Endothelial cell of umbilical vein (primary cell): ENCODE data around the gene TSPEAR.

Source experiments
- EZH2 ChIP-seq: IDR thresholded peaks from 2 replicates; pipeline ENCODE4 v1.6.1; 2012; ENCODE audit warnings: borderline replicate concordance, low read depth, mild to moderate bottlenecking, moderate library complexity, low read length, inconsistent platforms; ENCODE audit not compliant: severe bottlenecking
- POLR2A ChIP-seq: IDR thresholded peaks from 2 replicates; pipeline ENCODE4 v1.6.1; 2012; ENCODE audit warnings: low read depth, mild to moderate bottlenecking, control low read depth, low read length
- POLR2AphosphoS5 ChIP-seq: IDR thresholded peaks from 2 replicates; pipeline ENCODE4 v1.6.1; 2012; ENCODE audit warnings: low read depth, mild to moderate bottlenecking, control low read depth, low read length, moderate library complexity; ENCODE audit not compliant: insufficient read depth
- TF ChIP-seq, protein P1 (sequence below), 2 donors: IDR thresholded peaks; 1 replicate in 1 of 2; 2 replicates in 1 of 2; pipeline ENCODE4 v1.5.1; 2011; ENCODE audit warnings: low read length in 2 of 2, mild to moderate bottlenecking in 2 of 2, moderate library complexity in 2 of 2, control low read depth in 1 of 2, inconsistent platforms in 1 of 2, low read depth in 1 of 2; ENCODE audit not compliant: insufficient read depth in 1 of 2; ENCODE audit errors: extremely low read depth in 1 of 2

DNA sequence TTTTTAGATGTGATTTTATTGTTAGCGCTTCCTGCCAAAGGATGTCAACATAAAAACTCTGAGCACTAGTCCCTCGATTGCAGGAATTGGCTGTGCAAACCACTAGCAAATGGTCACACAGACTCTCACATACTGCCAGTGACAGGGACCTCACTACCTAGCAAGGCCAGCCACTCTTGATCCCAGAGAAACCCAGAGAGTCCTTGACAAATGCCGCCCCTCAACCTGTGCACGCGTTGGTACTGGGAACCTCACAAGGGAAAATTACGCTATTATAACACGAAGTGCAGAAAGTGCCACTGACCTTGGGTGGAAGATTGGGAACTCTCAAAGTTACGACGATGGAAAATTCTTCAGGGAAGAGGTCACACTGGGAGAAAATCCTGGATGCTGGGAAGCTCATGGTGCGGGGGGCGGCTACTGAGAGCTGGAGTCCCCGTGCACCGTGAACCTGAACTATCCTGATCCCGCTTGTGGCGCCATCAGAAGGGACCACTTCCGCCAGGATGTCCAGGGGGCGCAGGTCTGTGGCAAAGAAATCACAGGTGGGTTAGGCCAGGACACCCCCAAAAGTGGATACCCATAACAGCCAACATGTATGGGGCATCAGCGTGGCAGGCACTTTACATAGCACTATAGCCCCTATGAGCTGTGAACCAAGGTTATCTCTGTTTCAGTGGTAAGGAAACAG lies 143.7 kb downstream of the TSPEAR start:
- TF ChIP-seq POLR2A (no peak), POLR2AphosphoS5 (no peak), EZH2 (no peak)
- TF ChIP-seq, protein P1, sequence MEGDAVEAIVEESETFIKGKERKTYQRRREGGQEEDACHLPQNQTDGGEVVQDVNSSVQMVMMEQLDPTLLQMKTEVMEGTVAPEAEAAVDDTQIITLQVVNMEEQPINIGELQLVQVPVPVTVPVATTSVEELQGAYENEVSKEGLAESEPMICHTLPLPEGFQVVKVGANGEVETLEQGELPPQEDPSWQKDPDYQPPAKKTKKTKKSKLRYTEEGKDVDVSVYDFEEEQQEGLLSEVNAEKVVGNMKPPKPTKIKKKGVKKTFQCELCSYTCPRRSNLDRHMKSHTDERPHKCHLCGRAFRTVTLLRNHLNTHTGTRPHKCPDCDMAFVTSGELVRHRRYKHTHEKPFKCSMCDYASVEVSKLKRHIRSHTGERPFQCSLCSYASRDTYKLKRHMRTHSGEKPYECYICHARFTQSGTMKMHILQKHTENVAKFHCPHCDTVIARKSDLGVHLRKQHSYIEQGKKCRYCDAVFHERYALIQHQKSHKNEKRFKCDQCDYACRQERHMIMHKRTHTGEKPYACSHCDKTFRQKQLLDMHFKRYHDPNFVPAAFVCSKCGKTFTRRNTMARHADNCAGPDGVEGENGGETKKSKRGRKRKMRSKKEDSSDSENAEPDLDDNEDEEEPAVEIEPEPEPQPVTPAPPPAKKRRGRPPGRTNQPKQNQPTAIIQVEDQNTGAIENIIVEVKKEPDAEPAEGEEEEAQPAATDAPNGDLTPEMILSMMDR (IDR thresholded peaks at IDR 0.05; ENCODE audit: extremely low read depth in 1 of 2, insufficient read depth in 1 of 2, low read depth in 1 of 2, low read length in 2 of 2): no peak
